Neural cell (in vitro differentiated cells): Measurements from ENCODE around the gene SHISA5.
"Not testable (repeated sequence)": the region's sequence is repeated elsewhere in the genome, so short reads cannot be mapped to it uniquely, and the experiment has no call there.

Experiments
- EP300 ChIP-seq: fragments of 450-650 bp; conservative IDR thresholded peaks from 2 replicates; pipeline ENCODE4 v1.6.1; 2014; ENCODE audit warnings: antibody characterized with exemption, mild to moderate bottlenecking, moderate library complexity; ENCODE audit not compliant: poor library complexity, severe bottlenecking
- EZH2 ChIP-seq: fragments of 200-600, 300-800 bp; shearing (Covaris generic), sonication (generic); IDR thresholded peaks from 2 replicates; pipeline ENCODE4 v1.6.1; 2014; ENCODE audit warnings: antibody characterized with exemption, low read length, borderline replicate concordance, mild to moderate bottlenecking; ENCODE audit not compliant: insufficient read depth, poor library complexity, severe bottlenecking
- MXI1 ChIP-seq: fragments of 450-650 bp; conservative IDR thresholded peaks from 2 replicates; pipeline ENCODE4 v1.6.1; 2014; ENCODE audit warnings: antibody characterized with exemption, mild to moderate bottlenecking; ENCODE audit not compliant: poor library complexity, severe bottlenecking
- POLR2AphosphoS5 ChIP-seq: IDR thresholded peaks from 2 replicates; pipeline ENCODE4 v1.6.1; 2012
- RAD21 ChIP-seq: fragments of 450-650 bp; conservative IDR thresholded peaks from 2 replicates; pipeline ENCODE4 v1.6.1; 2014; ENCODE audit warnings: antibody characterized with exemption, mild to moderate bottlenecking, moderate library complexity
- SMC3 ChIP-seq: fragments of 450-650 bp; conservative IDR thresholded peaks from 2 replicates; pipeline ENCODE4 v1.6.1; 2014; ENCODE audit warnings: antibody characterized with exemption, mild to moderate bottlenecking, moderate library complexity; ENCODE audit not compliant: poor library complexity
- TAF1 ChIP-seq: IDR thresholded peaks from 2 replicates; pipeline ENCODE4 v1.6.1; 2012; ENCODE audit warnings: low read depth
- TF ChIP-seq, protein P1 (sequence below): fragments of 450-650 bp; IDR thresholded peaks from 2 replicates; pipeline ENCODE4 v1.5.1; 2014; ENCODE audit warnings: antibody characterized with exemption, mild to moderate bottlenecking, moderate library complexity; ENCODE audit not compliant: poor library complexity, severe bottlenecking
- TF ChIP-seq, protein P2 (sequence below): IDR thresholded peaks from 2 replicates; pipeline ENCODE4 v1.6.1; 2012; ENCODE audit warnings: borderline replicate concordance

DNA sequence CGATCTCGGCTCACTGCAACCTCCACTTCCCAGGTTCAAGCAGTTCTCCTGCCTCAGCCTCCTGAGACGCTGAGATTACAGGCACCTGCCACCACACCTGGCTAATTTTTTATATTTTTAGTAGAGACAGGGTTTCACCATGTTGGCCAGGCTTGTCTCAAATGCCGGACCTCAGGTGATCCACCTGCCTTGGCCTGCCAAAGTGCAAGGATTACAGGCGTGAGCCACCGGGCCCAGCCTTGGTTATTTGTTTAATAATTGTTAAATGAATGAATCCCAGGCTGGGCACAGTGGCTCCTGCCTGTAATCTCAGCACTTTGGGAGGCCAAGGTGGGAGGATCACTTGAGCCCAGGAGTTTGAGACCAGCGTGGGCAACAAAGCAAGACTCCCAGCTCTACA, 42.2 kb downstream of the SHISA5 start:
- TF ChIP-seq, protein P1, sequence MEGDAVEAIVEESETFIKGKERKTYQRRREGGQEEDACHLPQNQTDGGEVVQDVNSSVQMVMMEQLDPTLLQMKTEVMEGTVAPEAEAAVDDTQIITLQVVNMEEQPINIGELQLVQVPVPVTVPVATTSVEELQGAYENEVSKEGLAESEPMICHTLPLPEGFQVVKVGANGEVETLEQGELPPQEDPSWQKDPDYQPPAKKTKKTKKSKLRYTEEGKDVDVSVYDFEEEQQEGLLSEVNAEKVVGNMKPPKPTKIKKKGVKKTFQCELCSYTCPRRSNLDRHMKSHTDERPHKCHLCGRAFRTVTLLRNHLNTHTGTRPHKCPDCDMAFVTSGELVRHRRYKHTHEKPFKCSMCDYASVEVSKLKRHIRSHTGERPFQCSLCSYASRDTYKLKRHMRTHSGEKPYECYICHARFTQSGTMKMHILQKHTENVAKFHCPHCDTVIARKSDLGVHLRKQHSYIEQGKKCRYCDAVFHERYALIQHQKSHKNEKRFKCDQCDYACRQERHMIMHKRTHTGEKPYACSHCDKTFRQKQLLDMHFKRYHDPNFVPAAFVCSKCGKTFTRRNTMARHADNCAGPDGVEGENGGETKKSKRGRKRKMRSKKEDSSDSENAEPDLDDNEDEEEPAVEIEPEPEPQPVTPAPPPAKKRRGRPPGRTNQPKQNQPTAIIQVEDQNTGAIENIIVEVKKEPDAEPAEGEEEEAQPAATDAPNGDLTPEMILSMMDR, result not testable (repeated sequence)
- TF ChIP-seq EZH2, TAF1, EP300, RAD21, MXI1, SMC3, POLR2AphosphoS5: not testable (repeated sequence)
- TF ChIP-seq, protein P2, sequence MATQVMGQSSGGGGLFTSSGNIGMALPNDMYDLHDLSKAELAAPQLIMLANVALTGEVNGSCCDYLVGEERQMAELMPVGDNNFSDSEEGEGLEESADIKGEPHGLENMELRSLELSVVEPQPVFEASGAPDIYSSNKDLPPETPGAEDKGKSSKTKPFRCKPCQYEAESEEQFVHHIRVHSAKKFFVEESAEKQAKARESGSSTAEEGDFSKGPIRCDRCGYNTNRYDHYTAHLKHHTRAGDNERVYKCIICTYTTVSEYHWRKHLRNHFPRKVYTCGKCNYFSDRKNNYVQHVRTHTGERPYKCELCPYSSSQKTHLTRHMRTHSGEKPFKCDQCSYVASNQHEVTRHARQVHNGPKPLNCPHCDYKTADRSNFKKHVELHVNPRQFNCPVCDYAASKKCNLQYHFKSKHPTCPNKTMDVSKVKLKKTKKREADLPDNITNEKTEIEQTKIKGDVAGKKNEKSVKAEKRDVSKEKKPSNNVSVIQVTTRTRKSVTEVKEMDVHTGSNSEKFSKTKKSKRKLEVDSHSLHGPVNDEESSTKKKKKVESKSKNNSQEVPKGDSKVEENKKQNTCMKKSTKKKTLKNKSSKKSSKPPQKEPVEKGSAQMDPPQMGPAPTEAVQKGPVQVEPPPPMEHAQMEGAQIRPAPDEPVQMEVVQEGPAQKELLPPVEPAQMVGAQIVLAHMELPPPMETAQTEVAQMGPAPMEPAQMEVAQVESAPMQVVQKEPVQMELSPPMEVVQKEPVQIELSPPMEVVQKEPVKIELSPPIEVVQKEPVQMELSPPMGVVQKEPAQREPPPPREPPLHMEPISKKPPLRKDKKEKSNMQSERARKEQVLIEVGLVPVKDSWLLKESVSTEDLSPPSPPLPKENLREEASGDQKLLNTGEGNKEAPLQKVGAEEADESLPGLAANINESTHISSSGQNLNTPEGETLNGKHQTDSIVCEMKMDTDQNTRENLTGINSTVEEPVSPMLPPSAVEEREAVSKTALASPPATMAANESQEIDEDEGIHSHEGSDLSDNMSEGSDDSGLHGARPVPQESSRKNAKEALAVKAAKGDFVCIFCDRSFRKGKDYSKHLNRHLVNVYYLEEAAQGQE, result not testable (repeated sequence)
